ENCODE data around the gene PAPSS1. TPM values are rescaled to one million over a fixed set of nuclear protein-coding genes. Genes with fewer than 3 reads are reported as not detected.

Gene PAPSS1
- total RNA-seq, 3 donors from 2014 or later (not counting 1 experiment from before 2014, with no cell fraction given), result 10.2 to 21.3 (median 12.9) TPM

DNA sequence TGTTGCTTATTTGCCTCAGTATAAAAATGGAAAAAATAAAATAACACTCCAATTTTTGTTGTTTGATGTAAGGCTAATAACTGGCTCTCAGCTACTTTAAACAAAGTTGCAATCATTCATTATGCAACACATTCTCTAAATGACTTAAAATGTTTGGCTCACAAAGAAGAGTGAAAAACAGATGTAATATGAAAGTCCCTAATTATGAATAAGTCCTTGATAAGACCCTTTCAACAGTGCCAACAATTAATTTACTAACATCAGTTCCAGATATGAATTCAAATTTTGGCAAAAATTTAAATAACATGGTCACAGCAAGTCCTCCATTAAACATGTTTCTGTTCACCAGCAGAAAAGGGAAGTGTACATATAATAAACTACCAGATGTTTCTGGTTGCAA lies 69.8 kb downstream of the PAPSS1 start:
- H3K4me1 ChIP-seq (ENCODE audit: control insufficient read depth, insufficient read depth, low read length), result no peaks in the 10 kb centered on the region
- ATAC-seq, result no peak

DNA sequence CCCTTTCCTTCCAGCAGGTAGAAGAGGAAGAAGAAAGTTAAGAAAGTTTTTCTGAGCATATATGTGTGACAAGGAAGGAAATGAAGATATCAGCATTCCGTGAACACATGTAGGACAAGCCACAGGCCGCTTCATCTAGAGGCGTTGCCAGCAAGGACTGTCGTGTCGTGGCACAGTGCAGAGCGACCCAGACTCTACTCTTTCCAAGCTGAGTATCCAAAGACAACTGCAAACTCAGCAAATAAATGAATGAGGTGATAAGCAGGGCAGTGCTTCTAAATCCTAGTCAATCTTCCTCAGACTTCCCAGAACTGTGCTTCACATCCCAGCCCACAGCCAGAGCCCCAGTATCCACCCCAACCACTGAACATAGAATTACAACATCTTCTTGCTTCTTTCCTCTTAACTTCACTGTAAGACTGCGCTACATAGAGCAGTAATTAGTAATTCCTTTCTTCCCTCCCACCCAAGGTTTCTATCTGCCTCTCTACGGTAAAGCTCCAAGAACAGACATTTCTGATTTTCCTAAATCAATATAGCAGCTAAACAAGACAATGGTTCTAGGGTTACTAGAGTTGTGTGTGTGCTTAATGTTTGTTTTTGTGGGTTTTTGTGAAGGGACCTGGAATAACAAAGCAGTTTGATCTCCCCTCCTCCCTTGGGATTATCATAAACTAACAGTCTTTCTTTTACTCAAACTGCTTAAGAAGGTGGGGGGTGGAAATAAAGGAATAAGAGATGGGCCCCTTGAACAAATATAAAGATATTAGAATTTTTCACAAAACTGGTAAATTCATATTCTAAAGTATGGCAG lies 71.6 kb downstream of the PAPSS1 start:
- WGBS (ENCODE audit: insufficient coverage), result 85% methylated on average over 8 of the region's 8 CpGs
- Histone ChIP-seq H3K27ac (ENCODE audit: low read length) (no peak overlapping the region), H3K4me1 (ENCODE audit: control insufficient read depth, insufficient read depth, low read length) (no peaks in the 10 kb centered on the region), H3K9me3 (ENCODE audit: control insufficient read depth, insufficient read depth, low read length) (no peaks in the 10 kb centered on the region), H3K4me3 (ENCODE audit: low read length) (no peak overlapping the region), H3K27me3 (ENCODE audit: control insufficient read depth, insufficient read depth, low read length) (no peaks in the 10 kb centered on the region), H3K36me3 (ENCODE audit: control insufficient read depth, insufficient read depth, low read length) (peaks cover 21% of the 10 kb centered on the region)
- no peaks in the 10 kb centered on the region for H3K9me3 Mint-ChIP-seq
- H3K4me3 Mint-ChIP-seq, result no peak overlapping the region
- H3K27ac Mint-ChIP-seq, result no peak overlapping the region
- intact Hi-C loops (cut with micrococcal nuclease), result no loop called here
- no peak for DNase-seq
- ATAC-seq, result no peak
- H3K4me1 Mint-ChIP-seq, result no peaks in the 10 kb centered on the region
- no peaks in the 10 kb centered on the region for H3K27me3 Mint-ChIP-seq (ENCODE audit: low read depth in 2 of 2)
- H3K36me3 Mint-ChIP-seq, result peaks cover 8% of the 10 kb centered on the region
- TF ChIP-seq, protein P1, sequence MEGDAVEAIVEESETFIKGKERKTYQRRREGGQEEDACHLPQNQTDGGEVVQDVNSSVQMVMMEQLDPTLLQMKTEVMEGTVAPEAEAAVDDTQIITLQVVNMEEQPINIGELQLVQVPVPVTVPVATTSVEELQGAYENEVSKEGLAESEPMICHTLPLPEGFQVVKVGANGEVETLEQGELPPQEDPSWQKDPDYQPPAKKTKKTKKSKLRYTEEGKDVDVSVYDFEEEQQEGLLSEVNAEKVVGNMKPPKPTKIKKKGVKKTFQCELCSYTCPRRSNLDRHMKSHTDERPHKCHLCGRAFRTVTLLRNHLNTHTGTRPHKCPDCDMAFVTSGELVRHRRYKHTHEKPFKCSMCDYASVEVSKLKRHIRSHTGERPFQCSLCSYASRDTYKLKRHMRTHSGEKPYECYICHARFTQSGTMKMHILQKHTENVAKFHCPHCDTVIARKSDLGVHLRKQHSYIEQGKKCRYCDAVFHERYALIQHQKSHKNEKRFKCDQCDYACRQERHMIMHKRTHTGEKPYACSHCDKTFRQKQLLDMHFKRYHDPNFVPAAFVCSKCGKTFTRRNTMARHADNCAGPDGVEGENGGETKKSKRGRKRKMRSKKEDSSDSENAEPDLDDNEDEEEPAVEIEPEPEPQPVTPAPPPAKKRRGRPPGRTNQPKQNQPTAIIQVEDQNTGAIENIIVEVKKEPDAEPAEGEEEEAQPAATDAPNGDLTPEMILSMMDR (IDR thresholded peaks at IDR 0.05), result no peak

More for the DNA sequence above, 69.8 kb downstream of the PAPSS1 start:
- Mint-ChIP-seq H3K4me3 (no peak overlapping the region), H3K27me3 (ENCODE audit: low read depth in 2 of 2) (no peaks in the 10 kb centered on the region), H3K9me3 (no peaks in the 10 kb centered on the region), H3K36me3 (no peaks in the 10 kb centered on the region), H3K4me1 (no peaks in the 10 kb centered on the region), H3K27ac (no peak overlapping the region)
- TF ChIP-seq, protein P1 (IDR thresholded peaks at IDR 0.05), result no peak
- H3K27ac ChIP-seq (ENCODE audit: low read length), result no peak overlapping the region
- H3K9me3 ChIP-seq (ENCODE audit: control insufficient read depth, insufficient read depth, low read length), result no peaks in the 10 kb centered on the region
- H3K27me3 ChIP-seq (ENCODE audit: control insufficient read depth, insufficient read depth, low read length), result no peaks in the 10 kb centered on the region
- no peak overlapping the region for H3K4me3 ChIP-seq (ENCODE audit: low read length)
- intact Hi-C loops (cut with micrococcal nuclease), result no loop called here
- H3K36me3 ChIP-seq (ENCODE audit: control insufficient read depth, insufficient read depth, low read length), result peaks cover 14% of the 10 kb centered on the region
- no peak for DNase-seq

DNA sequence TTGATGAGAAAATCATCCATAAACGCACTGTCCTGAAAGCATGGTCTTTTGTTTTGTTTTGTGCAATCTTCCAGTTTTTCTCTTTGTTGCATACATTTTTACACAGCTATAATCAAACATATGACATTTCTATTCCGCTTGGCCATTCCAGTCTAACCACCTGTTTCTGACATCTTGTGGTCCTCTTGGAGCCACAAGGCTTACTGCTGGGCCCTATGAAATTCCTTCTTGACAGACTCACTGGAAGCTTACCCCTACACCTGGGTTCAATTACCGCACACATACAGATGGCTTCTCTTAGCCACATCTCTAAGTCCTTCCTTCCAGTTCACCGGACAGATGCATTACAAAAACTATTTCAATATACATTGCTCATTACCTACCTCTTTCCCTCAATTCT lies 72.4 kb downstream of the PAPSS1 start:
- H3K36me3 ChIP-seq (ENCODE audit: control insufficient read depth, insufficient read depth, low read length), result peaks cover 15% of the 10 kb centered on the region
- H3K9me3 Mint-ChIP-seq, result no peaks in the 10 kb centered on the region

More for the DNA sequence above, 72.4 kb downstream of the PAPSS1 start:
- no peak overlapping the region for H3K27ac ChIP-seq (ENCODE audit: low read length)
- Mint-ChIP-seq H3K27me3 (ENCODE audit: low read depth in 2 of 2) (no peaks in the 10 kb centered on the region), H3K4me3 (no peak overlapping the region), H3K36me3 (peaks cover 8% of the 10 kb centered on the region), H3K27ac (no peak overlapping the region), H3K4me1 (no peaks in the 10 kb centered on the region)
- no peaks in the 10 kb centered on the region for H3K27me3 ChIP-seq (ENCODE audit: control insufficient read depth, insufficient read depth, low read length)
- intact Hi-C loops (cut with micrococcal nuclease), result no loop called here
- 96% methylated on average over 4 of the region's 4 CpGs for WGBS (ENCODE audit: insufficient coverage)
- DNase-seq (no peak), ATAC-seq (no peak)
- no peaks in the 10 kb centered on the region for H3K9me3 ChIP-seq (ENCODE audit: control insufficient read depth, insufficient read depth, low read length)
- TF ChIP-seq, protein P1 (IDR thresholded peaks at IDR 0.05), result no peak
- no peak overlapping the region for H3K4me3 ChIP-seq (ENCODE audit: low read length)
- H3K4me1 ChIP-seq (ENCODE audit: control insufficient read depth, insufficient read depth, low read length), result no peaks in the 10 kb centered on the region
